ENCODE measurements around the gene PES1.
"Not testable (repeated sequence)": the region's sequence is repeated elsewhere in the genome, so short reads cannot be mapped to it uniquely, and the experiment has no call there.

The PES1 gene

DNA sequence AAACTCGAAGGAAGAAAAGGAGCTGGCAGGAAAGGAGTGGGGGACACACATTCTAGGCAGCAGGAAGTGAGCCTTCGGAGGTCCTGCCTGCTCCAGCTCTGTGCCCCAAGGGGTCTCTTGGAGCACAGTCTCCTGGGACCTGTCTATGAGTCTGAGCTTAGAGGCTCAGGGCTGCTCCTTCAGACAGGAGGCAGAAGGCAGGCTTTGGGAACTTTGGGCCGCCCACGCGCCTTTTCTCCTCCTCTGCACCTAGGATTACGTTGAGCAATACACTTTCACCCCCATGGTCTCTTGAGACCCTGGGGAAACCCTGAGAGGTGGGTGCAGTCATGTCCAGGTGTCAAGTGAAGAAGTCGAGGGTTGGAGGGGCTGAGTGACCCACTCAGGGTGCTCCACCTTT lies 16.2 kb upstream of the PES1 start:
- DNase-seq = no peak

GRCh38 chr22:30607300-30607930 lies 15.7 kb upstream of the PES1 start:
- no peak for DNase-seq

DNA sequence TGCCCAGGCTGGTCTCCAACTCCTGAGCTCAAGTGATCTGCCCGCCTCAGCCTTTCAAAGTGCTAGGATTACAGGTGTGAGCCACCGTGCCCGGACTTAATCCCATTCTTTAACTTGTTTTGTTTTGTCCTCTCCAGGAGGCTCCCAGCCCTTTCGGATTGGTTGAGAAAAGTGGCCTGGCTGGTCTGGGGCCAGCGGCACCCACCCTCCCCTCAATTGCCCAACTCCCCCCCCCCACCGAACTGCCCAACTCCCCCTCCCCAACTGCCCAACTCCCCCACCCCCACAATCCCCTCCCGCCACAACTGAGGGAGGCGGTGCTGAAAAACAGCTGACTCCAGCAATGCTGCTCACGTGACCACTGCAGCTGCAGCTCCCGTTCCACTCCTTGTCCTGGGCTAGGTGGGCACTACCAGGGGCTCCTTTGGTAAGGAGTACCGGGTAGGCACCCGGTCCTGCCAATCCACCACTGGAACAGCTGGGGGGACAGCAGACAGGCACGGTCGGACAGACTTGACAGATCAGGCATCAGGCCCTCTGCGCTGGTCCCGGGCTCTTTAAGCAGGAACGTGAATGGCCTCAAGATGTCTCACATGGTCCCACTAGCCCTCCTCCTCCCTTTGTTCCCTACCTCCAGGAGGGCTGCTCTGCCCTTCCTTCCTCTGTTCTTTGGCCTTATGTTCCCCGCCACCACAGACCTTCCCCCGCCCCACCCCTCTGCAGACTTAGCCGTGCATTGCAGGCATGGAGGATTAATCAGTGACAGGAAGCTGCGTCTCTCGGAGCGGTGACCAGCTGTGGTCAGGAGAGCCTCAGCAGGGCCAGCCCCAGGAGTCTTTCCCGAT lies 15.0 kb upstream of the PES1 start, which contains the start of gene TCN2:
Gene TCN2 (plus strand): TSS at position 720 of the 845 bp plus-strand sequence. CDS start 158 bp downstream, outside the sequence.
- DNase-seq = peak; percentile 67

- DNase-seq = no peak
Measured at GRCh38 chr22:30605449-30606110, 13.9 kb upstream of the PES1 start.

DNA sequence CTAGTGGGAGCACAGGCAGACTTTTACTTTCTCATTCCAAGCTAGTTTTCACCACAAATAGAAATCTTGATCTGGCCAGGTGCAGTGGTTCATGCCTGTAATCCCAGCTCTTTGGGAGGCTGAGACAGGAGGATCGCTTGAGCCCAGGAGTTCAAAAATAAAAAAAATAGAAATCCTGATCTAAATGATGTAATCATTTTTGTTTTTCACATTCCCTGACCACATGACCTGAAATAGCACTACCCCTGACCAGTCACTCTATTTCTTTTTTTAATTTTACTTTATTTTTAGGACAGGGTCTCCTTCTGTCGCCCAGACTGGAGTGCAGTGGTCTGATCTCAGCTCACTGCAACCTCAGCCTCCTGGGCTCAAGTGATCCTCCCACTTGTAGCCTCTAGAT lies 13.0 kb upstream of the PES1 start:
- no peak for DNase-seq

DNA sequence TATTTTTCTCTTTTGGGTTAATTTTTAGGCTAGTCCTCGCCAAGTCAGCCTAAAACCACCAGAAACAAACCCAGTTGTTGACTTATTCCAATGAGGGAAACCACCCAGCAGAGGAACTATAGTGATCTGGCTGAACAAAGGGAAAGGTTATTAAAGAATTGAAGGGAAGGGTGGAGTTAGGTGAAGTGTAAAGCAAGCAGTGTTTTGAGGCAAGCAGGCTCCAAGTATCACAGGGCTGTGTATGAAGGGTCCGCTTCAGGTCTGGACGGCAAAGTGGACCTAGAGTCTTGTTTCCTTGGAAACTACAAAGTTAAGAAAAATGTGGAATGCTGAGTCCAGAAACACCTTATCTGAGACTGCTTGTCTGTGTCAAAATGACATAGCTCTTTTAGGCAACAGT lies 12.1 kb upstream of the PES1 start:
- DNase-seq = no peak

DNA sequence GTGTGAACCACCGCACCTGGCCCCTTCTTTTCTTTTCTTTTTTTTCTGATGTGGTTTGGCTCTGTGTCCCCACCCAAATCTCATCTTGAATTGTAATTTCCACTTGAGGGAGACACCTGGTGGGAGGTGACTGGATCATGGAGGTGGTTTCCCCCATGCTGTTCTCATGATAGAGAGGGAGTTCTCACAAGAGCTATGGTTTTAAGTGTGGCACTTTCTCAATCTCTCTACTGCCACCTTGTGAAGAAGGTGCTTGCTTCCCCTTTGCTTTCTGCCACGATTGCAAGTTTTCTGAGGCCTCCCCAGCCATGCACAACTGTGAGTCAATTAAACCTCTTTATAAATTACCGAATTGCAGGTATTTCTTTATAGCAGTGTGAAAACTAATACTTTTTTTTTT lies 10.3 kb upstream of the PES1 start:
- no peak for DNase-seq

GRCh38 chr22:30601464-30601863 lies 9.8 kb upstream of the PES1 start:
- no peak for DNase-seq

DNA sequence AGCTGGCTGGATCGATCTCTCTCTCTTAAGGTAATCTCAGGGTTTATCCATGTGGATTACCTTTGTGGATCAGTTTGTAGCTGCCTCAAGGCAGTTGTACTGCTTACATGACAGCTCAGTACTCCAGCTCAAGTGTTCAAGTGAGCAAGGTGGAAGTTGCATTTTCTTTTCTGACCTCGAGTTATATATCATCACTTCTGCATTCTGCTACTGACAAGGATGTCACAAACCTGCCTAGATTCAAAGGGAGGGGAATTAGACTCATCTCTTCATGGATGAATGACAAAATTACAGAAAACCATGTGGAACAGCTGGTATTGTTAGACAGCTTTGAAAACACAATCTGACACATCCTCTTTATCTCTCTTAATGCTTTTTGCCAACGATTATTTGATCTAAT lies 9.2 kb upstream of the PES1 start:
- DNase-seq = no peak

DNA sequence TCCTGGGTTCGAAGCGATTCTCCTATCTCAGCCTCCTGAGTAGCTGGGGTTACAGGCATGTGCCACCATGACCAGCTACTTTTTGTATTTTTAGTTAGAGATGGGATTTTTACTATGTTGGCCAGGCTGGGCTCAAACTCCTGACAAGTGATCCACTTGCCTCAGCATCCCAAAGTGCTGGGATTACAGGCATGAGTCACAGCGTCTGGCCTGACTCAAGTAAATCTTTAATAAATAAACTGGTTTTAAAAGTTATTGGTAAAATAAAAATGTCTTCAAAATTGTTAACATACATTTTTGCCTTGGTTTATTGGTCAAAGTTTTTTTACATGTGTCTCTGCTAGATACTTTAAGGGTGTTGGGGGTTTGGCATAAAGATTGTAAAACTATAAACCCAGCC lies 7.3 kb upstream of the PES1 start:
- no peak for DNase-seq

GRCh38 chr22:30596886-30597285 lies 5.2 kb upstream of the PES1 start:
- DNase-seq = no peak

GRCh38 chr22:30596199-30596598 lies 4.5 kb upstream of the PES1 start:
- no peak for DNase-seq

- DNase-seq = not testable (repeated sequence)
Measured at GRCh38 chr22:30592360-30592713, 627 bp upstream of the PES1 start.

DNA sequence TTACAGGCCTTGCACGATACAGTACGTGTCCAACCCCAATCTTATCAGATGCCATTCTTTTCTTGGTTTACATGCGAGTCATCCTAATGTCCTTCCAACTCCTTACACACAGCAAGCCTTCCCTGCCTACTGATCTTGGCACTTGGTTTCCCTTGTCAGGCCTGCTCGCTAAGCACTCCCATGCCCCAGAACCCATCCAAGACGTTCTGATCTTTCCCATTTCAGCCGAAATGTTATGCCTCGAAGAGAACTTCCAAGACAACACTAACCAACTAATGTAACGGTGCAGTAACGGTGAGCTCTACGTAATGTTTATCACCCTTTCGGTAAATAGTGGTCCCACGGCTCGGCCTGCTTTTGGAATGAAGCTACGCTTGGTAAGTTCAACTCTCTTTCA lies 521 bp downstream of the PES1 start:
- no peak for DNase-seq

GRCh38 chr22:30586414-30586813 lies 5.3 kb downstream of the PES1 start:
- DNase-seq = no peak

DNA sequence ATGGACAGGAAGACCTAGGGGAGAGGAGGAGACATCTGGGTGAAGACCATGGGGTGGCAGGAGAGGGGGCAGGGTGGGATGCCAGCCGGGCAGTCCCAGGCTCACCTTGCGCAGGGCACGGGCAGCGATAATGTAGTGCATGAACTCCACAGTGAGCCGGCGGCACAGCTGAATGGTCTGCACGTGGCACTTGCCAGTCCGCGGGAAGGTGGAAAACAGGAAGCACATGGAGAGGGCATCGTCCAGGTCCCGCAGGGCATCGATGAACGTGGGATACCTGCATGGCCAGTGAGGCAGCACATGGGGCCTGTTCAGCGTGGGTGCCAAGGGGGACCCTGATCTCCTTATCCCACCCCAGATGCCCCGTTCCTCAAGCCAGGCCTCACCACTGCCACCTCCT lies 7.3 kb downstream of the PES1 start:
- DNase-seq = no peak

DNA sequence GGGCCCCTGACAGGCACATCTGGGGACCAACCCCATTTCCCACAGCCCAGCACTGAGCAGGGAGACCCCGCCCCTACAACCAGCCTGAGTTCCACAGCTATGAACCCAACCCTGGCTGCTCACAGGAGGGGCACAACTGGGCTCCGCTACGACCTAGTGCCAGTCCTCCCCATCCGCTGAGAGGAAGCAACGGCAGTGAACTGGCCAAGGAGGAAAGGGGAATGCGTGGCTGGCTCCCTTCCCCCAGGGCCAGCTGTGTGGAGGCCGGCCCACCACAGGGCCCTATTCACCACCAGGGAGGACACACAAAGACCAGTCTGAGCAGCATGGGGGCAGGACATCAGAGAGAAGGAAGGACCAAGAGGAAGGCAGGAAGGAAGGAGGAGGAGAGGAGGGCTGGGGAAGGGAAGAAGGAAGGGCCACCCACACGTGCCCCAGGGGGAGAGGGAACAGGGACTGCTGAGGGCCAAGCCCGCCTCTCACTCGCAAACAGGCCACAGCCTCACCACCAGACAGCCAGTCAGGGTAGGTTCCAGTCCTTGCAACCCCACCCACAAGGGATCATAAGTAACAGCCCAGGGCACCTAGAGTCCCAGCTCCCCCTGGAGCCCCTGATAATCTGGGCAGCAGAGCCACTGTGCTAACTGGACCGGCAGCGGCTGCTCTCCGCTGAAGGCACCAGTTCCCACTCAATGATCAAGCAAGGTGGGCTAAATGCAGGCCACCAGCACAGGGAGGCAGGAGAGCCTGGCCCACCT lies 8.7 kb downstream of the PES1 start:
- no peak for DNase-seq

DNA sequence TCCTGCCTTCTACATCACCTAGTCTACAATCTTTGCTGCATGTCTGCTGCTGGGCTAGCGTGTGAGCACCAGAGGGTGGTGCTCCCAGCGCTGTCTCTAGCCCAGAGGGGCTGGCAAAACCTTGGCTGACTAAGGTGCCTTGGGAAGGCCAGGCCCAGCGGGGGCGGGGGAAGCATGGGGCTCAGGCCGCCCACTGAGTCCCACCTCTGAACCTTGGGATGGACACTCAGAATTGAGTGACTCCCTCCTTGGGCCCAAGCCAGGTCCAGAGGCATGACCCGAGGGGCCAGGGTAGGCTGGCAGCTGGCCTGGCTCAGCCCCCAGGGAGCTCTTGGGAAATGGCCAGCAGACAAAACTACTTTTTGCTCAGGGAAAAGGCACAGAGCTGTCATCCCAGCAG lies 9.7 kb downstream of the PES1 start:
- DNase-seq = no peak

DNA sequence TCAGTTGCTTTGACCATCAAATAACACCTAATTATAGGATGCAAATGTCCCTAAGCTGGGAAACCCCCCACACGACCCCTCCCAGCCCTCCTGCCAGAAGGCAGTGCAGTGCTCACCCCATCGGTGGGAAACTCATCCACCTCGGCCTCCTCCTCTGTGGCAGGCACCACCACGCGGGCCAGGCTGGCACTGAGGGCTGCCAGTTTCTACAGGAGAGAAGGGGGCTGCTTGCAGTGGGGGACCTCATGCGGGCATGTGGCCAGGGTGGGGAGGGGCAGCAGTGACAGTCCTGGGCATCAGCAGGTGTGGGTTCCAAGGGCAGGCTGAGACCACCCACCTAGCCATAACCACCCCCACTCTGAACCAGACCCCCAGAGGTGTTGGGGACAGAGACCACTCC lies 10.8 kb downstream of the PES1 start:
- no peak for DNase-seq

- DNase-seq = no peak
Measured at GRCh38 chr22:30578481-30578880, 13.2 kb downstream of the PES1 start.

DNA sequence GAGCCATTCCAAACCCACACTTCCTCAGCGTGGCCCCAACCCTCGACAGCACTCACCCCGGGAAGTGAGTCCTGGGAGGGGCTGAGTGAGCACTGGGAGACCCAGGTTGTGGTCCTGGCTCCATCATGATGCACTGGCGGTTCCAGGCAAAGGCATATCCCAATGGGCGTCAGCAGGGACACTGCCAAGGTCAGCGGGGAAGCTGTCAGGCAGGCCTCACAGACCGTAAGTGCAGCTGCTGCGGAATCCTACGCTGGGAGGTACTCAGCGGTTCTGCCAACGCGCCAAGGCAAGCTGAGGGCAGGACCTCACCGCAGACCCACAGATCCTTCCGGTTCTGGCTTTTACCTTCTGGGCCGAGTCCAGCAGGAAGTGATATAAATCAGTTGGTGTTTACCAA lies 15.9 kb downstream of the PES1 start:
- DNase-seq = no peak

DNA sequence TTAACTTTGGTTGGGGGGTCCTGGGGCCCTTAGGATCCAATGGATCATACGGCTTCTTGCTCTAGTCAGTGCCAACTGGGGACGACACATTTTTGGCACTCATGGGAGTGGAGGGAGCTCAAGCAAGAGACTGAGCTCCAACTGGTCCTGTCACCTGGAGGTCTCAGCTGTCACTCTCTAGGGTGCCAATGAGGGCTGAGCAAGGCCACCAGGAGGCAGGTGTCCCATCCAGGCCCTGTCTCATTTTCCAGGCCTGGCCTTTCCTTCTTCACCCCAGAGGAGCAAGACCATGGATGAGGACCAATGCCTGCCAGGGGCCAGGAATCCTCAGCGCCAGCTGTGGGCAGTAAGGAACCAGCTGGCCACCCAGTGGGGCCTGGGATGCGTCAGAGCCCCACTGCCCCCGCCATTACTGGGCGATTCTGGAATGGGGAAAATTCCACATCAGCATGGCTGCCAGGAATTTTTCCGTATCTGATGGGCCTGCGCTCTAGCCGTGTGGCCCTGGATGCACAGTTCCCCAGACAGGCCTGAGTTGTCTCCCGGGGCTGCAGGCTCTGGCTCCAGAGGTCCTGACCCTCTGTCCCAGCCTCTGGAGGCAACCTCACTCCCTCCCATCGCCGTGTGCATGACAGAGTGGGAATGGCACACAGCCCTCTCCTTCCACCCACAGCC lies 16.6 kb downstream of the PES1 start:
- no peak for DNase-seq

Measured in DMS79 (cell line).